Measurements from ENCODE around the gene VWA5B1.
A peak's percentile ranks its signal among the peaks of the same experiment; 100 is the strongest.

The VWA5B1 gene

DNA sequence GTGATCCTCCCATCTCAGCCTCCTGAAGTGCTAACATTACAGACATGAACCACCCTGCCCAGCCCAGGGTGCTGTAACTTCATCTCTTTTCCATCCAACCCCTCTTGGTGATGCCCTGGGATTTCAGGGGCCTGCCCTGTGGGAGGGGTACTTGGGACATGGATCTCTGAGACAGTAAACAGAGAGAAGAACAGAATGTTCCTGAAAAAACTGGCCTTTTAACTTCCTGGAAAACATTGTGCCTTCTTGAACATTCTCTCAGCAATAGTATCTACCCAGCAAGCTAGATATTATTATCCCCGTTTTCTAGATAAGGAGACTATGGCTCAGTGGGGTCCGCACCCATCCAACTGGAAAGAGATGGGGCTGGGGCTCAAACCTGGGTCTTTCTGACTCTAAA lies 57.0 kb downstream of the VWA5B1 start:
- DNase-seq (ENCODE audit: low read depth in 1 of 2, low spot score in 1 of 2), result no peak

DNA sequence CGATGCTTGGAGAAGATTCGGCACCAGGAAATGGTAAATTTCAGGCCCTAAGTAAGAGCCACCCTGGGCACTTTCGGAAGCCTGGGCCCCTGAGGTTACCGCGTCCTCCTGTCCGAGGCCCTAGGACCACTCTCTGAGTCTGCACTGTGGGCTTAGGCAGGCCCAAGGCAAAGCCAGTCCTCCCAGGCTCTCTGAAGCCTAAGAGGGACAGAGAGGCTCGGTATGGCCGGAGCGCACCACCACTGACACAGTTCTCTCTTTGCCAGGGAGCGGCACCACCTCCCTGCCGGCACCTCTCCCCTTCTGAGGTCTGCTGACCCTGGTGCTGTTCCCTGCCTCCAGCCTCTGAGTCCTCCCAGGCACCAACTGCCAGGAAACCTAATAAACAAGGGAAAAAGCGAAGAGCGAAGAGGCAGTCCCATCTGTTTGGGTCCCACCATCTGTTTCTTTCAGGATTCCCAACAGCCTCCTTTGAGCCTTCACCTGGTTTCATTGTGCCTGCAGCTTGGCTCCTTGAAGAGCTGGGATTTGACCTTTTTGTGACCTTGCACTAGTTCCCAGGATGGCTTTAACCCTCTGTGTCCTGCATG lies 57.7 kb downstream of the VWA5B1 start:
- DNase-seq (ENCODE audit: low read depth in 1 of 2, low spot score in 1 of 2), result no peak

DNA sequence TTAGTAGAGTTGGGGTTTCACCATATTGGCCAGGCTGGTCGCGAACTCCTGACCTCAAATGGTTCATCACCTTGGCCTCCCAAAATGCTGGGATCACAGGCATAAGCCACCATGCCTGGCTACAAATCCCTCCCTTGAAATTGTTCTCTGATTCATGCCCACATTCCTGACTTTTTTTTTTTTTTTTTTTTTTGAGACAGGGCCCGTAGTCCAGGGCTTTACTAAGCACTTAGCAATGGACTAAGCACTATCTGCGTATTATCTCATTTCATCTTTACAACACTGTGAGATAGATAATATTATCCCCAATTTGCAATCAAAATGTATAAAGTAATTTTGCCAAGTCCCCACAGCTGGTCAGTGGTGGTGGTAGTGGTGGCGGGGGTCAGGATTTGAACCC lies 58.9 kb downstream of the VWA5B1 start:
- DNase-seq (ENCODE audit: low read depth in 1 of 2, low spot score in 1 of 2), result no peak

DNA sequence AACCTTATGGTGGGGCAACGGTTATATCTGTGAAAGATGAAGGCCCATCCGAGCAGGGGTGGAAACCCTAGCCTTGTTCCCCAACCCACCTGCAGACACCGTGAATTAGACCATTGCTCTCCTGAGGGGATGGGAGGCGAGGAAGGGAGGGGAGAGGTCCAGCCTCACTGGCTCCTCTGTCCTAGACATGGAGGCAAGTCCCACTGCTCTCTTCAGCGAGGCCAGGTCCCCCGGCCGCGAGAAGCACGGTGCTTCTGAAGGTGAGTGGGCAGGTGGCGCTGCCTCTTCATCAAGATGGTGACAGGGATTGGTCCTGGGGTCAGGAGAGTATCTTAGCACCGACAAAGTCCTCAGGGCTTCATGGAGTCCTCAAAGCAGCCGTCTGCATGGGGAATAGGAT lies 59.3 kb downstream of the VWA5B1 start:
- no peak for DNase-seq (ENCODE audit: low read depth in 1 of 2, low spot score in 1 of 2)

DNA sequence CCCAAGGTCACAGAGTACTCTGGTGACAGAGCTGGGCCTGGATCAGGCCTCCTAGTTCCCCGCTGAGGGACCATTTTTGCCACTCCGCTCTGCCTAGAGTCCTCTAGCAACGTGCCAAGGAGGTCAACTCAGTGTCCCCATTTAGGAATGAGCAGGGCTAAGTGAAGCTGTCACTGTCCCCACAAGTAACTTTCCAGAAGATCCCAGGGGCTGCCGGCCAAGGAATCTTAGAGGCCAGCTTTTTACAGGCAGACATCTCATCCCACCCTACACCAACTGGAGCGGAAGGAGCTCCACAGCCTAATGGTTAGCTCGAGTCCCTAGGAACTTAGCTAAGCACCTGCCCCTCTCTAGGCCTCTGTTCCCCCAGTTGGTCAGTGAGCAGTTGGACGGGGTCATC lies 59.7 kb downstream of the VWA5B1 start:
- DNase-seq (ENCODE audit: low read depth in 1 of 2, low spot score in 1 of 2), result no peak

DNA sequence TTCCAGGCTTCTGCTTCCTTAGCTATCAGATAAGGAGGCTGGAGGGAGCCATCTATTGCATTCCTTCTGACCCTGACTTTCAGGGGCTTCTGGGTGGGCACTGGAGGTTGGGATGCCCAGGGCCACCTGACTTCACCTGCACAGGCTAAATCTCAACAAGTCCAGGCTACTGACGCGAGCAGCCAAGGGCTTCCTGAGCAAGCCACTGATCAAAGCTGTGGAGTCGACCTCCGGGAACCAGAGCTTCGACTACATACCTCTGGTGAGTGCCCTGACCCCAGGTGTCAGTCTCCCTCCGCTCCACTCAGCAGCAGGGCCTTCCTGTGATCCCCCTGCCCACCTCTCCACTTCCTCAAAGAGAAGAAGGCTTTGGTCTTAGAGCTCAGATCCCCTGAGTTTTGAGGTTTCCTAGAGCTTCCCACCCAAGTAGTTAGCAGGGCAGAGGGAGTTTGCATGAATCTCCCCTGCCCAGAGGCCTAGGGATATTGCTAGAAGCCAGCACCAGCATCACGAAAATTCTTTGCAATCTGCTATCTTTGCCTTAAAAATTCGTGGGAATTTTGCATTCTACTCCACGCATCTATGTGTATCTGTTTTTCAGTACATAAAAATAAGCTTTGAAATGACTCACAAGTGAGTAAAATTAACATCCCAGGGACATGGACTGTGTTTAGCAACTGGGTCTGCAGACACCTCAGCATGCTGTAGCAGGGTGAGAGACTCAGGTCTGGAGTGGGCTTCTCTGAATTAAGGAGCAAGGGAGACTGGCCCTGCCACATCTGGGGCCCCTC lies 61.4 kb downstream of the VWA5B1 start:
- DNase-seq (ENCODE audit: low read depth in 1 of 2, low spot score in 1 of 2), result no peak

DNA sequence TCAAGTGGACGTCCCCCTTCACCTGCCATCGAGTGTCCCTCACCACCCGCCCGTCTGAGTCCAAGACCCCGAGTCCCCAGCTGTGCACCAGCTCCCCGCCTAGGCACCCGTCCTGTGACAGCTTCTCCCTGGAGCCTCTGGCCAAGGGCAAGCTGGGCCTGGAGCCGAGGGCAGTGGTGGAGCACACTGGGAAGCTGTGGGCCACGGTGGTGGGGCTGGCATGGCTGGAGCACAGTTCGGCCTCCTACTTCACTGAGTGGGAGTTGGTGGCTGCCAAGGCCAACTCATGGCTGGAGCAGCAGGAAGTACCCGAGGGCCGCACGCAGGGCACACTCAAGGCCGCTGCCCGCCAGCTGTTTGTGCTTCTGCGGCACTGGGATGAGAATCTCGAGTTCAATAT lies 63.2 kb downstream of the VWA5B1 start:
- DNase-seq (ENCODE audit: low read depth in 1 of 2, low spot score in 1 of 2), result no peak

DNA sequence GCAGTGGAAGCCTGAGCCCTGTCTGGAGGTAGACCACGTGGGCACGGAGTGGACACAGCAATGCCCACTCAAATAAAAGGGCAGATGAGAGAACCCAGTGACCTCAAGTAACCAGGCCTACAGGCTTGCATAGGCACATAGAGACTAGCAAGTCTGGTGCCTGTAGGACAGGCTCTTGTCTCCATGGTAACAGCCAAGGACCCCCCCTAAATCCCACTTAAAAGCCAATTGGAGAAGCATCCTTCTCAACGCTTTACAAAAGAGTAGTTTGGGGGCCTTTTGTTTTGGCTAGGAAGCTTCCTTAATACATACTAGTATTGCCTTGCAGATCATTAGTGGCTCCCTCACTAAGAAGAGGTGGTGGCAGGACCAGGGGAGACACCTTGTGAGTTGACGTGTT lies 63.9 kb downstream of the VWA5B1 start:
- DNase-seq (ENCODE audit: low read depth in 1 of 2, low spot score in 1 of 2), result no peak

DNA sequence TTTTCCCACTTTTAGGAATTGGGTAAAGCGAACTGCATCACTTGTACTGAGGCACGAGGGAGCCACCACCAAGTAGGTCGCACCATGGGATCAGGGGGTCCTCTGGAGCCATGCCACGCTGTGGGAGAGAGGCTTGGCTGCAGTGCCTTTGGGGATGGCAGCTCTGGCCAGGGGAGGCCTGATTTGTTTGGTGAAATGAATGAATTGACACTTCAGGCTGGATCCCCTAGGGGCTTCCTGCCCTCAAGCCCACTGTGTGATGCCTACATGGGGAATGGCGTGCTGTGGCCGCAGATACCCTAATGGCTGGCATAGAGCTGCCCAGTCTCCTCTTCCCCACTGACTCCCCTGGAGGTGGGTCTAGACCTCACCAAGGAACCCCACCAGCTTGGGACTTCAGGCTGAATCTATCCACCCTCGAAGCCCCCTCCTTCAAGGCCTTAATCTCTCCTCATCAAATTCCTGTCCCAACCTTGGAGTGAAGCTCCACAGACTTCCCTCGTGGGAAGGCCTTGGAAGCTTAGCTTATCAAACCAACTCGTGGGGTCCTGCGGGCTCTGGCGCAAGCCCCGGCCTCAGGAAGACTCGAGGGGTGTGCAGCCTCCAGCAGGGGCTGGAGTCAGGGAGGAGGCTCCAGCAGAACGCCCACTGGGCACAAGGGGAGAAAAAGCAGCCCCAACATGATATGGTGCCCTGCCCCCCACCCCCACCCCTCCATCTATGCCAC lies 64.6 kb downstream of the VWA5B1 start:
- DNase-seq (ENCODE audit: low read depth in 1 of 2, low spot score in 1 of 2), result no peak

DNA sequence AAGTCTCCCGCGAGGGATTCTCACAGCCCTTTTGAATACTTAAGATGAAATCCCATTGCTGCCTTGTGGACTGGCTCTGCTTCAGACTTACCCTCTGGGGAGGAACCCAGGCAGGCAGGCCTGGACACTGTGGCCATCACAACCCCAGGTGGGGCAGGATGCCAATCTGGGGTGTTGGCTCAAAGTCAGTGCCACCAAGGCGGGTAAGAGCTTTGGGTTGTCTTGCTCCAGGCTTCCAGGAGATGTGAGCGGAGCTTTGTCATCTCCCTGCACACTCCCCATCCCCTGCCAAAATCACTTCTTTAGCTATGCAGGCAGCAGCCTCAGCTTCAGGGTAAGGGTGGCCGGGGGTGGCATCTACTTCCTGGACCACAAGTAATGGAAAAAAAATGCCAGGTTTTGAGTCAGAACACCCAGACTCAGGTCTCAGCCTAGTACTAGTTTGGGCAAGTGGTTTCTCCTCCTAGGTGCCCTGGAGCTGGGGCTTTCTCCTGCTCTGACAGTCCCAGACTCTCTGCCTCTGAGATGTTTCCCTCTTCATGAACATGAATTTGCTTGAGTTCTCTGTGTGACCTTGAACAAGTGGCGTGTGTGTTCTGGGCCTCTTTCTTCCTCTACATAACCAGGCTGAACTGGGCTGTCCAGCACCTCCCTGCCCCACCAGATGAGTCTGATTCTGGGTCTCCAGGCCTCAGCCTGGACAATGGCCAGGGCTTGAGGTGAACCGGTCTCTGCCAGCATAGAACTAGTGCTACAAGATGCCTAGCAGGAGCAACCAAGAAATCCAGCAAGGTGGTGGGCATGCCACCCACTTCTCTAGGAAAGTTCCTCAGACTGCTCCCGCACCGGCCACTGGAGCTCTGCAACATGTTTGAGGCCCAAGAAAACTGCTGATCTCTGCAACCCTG lies 65.4 kb downstream of the VWA5B1 start:
- DNase-seq (ENCODE audit: low read depth in 1 of 2, low spot score in 1 of 2), result no peak

DNA sequence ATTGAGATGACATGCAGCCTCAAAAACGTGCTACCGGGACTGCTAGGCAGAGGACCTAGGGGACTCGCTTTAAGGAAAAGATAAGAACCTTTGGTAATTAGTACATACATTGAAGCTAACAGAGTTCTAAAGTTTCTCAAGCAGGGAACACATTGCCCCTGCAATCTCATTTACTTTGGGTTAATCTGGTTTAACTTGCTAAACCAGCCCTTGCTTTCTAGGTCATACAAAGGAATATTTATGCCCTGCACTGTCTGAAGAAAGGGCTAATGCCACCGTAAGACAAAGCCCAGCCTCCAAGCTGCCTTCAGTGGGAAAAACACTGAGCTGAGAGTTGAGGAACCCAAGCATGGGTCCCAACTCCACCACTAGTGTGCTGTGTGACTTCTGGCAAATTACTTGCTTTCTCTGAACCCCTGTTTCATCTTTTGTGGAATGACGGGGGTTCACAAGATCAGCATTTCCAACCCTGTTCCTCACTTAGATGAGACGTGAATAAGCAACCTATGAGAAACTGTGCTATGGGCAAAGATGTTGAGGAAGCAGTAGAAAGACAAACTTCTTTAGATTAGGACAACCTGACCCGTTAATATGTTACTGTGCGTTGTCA lies 66.3 kb downstream of the VWA5B1 start:
- DNase-seq (ENCODE audit: low read depth in 1 of 2, low spot score in 1 of 2), result no peak

DNA sequence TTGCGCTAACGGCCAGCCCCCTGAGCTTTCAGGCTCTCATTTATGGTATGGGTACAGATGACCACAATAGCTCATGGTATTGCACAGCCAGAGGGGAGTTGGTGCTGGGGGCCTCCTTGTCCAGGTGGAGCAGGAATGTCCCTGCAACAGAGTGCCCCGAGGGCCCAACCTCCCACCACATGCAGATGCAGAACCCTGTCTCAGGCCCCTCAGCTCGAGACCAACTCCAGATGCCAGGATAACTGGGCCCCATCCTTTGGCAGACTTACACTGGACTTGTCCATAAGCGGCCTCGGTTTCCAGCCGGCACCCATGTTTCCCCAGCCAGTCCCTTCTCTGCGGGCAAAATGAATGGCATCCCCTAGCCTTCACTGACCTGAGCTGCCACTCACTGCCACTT lies 67.1 kb downstream of the VWA5B1 start:
- no peak for DNase-seq (ENCODE audit: low read depth in 1 of 2, low spot score in 1 of 2)

DNA sequence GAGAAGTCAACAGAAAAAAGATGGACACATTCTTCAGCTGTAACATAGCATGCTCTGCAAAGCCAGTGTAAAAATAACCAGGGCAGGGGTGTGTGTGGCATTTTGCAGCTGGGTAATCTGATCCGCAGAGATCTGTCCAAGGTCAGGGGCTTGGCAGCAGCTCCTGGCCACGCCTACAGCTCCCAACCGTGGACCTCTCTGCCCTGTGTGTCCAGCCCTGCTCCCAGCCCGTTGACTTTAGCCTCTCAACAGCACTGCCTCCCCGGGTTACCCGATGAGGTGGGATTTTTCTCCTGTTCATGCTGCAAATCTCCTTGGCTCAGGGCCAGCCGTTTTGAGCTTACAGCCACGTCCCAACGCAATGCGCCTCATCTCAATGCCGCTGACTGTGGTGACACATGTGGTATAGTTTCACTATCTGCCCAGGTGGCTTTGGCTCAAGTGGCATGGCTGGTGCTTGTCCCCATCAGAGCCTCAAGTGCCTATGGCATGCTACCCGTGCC lies 68.1 kb downstream of the VWA5B1 start:
- no peak for DNase-seq (ENCODE audit: low read depth in 1 of 2, low spot score in 1 of 2)

DNA sequence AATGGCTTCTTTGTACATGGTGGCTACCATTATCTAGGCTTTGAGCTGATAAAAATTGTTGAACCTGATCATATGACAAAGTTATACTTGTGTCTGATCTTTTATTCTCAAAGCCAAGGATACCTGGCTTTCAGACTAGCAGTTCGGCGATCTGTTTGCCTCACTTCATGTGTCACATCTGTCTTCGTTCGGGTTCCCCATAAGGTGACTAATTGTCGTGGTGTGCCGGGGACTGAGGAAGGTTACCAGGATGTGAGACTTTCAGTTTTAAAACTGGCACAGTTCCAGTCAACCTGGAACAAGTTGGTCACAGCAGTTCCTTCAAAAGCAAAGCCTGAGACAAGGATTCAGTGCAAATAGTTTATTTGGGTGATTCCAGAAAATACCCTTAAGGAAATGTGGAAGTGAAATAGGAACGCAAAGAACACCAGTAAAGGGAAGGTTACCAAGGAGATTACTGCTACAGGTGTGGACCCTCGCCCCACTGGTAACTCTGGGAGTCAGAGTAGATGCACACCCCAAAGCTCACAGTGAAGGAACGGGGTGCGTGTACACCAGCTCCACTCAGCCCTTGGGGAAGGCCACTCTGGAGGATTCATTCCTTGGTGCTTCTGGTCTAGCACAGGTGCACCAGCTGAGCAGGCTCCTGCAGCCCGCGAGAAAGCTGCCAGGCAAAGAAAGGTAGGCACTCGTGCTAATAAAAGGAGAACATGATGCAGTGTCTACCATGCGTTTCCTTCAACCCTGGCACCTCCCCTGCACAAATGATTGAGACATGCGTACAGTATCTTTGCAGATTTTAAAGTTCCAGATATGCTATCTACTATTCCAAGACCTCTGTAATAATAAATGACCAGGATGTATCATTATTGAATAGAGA lies 69.0 kb downstream of the VWA5B1 start:
- DNase-seq (ENCODE audit: low read depth in 1 of 2, low spot score in 1 of 2), result peak in 1 of 2 donors; percentile 19

DNA sequence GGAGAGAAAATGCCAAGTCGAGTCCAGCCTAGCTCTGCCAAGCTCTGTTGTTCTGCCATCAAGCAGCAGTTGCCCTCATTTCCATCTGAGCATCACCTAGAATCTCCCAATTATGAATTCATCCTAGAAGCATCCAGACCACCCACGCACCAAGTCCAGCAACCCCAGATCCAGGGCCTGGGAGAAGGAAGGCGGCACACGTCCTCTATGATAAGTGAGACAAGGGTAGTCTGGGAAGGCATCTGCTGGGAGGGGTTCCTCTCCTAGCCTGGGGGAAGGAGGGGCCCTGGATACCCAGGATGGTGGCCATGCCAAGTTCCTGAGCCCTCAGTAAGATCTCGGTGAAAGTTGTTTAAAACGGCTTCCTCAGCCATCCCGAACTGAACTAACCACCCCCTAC lies 70.7 kb downstream of the VWA5B1 start:
- DNase-seq (ENCODE audit: low read depth in 1 of 2, low spot score in 1 of 2), result no peak

DNA sequence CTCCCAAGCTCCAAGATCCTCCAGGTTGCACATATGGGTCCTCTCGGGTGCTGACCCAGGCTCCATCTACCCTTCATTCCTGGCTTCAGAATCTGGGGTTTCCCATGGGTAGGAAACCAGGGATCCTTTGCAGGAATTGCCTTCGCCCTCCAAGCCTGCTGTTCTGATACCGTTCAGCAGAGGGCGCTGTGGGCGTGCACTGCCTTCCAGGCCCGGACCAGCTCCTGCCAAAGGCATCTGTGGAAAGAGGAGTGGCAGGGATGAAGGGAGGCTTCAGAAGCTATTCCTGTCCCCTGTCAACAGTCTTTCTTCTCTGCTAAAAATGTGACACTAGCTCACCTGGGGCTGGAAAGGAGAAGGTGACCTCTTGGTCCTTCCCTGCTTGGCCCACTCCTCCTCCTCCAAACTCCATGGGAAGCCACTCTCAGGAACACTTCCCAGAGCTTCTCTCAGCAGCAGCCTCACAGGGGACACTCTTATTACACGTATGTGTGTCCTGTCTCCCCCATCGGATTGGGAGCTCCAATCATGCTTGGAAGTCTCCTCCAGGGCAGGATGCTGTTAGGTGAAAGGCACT lies 71.2 kb downstream of the VWA5B1 start:
- no peak for DNase-seq (ENCODE audit: low read depth in 1 of 2, low spot score in 1 of 2)

DNA sequence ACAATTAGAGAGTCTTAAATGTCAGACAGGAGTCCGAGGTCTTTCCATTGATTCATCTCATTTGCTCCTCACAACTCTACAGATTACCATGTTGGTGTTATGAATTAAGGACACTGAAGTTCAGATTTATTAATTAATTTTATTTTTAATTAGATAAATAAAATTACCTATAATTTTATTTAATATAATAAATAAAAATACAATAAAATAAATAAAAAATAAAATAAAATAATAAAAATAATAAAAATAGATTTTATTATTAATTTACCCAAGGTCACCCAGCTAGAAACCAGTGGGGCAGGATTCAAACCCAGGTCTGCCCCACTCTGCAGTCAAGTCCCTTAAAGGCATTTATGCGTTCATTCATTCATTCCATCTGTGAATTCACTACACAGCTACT lies 72.2 kb downstream of the VWA5B1 start:
- no peak for DNase-seq (ENCODE audit: low read depth in 1 of 2, low spot score in 1 of 2)

DNA sequence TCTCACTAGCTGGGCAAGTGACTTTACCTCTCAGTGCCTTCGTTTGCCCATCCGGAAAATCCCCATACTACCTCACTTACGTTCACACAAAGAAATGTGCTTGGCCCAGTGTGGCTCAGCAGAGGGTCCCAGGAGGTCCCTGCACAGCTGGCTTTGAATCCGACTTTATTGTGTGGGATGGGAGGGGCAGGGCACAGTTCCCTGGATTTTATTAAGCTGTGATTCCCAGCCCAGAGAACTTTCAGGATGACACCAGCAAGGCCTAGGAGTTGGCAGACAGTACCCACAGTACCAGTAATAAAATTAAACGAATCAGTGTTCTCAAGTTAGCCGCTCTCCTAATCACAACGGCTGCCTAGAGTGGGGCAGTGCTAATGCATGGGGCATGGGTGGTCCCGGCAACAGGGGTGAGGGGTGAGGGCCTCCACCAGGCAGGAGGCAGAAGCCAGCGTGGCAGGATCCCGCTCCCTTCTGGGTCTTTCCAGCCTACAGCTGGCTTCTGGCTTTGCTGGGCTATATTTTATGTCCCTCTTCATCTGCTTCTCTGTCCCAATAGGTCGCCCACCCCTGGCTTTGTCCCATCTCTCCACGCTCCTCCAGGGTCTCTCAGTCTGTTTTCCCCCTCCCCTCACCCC lies 74.9 kb downstream of the VWA5B1 start:
- no peak for DNase-seq (ENCODE audit: low read depth in 1 of 2, low spot score in 1 of 2)

DNA sequence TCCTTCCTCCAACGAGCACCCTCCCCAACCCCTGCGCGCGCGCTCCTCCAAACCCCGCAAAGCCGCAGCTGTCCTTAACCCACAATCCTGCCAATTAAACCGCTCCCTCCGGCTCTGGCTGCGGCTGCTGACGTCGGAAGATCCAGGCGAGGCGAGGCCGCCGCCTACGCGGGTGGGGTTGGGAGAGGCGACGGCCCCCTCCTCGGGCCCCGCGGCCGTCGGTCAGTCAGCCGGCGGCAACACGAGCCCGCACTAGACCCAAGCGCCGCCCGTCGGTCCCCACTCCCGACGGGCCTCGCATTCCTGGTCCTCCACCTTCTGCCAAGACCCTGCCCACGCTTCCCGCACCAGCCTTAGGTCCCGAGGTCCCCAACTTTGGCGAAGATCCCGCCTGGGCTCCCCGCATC lies 75.4 kb downstream of the VWA5B1 start:
- no peak for DNase-seq (ENCODE audit: low read depth in 1 of 2, low spot score in 1 of 2)
